GM12864 (cell line): ENCODE data around the gene BTD.
"Not testable (repeated sequence)": the region's sequence is repeated elsewhere in the genome, so short reads cannot be mapped to it uniquely, and the experiment has no call there.

ENCODE experiments used
- DNase-seq: peaks from one replicate; pipeline ENCODE4 v3.0.0-alpha.2; 2011; ENCODE audit warnings: low read depth
- H3K4me3 ChIP-seq: 2 replicates; pipeline ENCODE4 v1.5.1; 2011; ENCODE audit warnings: mild to moderate bottlenecking, low read depth, low read length, control low read depth
- CTCF ChIP-seq: IDR thresholded peaks from 2 replicates; pipeline ENCODE4 v1.5.1; 2011; ENCODE audit warnings: low read depth, mild to moderate bottlenecking, moderate library complexity, low read length, control low read depth, inconsistent platforms; ENCODE audit errors: missing control alignments

The BTD gene

DNA sequence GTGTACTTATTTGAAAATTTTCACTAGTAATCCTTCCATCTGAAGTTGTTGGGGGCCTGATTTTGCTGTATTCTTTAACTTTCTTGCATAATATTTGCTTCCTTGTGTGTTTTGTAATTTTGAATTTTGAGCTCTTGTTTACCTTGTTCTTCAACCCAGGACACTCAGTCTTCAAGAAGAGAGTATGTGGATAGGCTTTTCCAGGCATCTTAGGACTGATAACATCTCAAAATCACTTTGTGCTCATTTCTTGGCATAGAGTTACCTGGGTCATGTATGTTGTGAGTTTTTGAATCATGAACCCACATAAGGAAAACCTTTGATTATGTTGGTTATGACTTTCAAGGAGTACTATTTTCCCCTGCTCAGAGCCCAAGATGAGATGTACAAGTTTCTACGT is 13.4 kb downstream of the BTD start:
- H3K4me3 ChIP-seq, result no peak overlapping the region
- TF ChIP-seq CTCF, result no peak

GRCh38 chr3:15616053-15616452 is 14.5 kb downstream of the BTD start:
- no peak for TF ChIP-seq CTCF
- DNase-seq, result no peak
- no peak overlapping the region for H3K4me3 ChIP-seq

More for the DNA sequence above, 13.4 kb downstream of the BTD start:
- DNase-seq, result no peak

- not testable (repeated sequence) for H3K4me3 ChIP-seq, DNase-seq
These were observed 18.3 kb downstream of the BTD start for GRCh38 chr3:15619659-15620464.

DNA sequence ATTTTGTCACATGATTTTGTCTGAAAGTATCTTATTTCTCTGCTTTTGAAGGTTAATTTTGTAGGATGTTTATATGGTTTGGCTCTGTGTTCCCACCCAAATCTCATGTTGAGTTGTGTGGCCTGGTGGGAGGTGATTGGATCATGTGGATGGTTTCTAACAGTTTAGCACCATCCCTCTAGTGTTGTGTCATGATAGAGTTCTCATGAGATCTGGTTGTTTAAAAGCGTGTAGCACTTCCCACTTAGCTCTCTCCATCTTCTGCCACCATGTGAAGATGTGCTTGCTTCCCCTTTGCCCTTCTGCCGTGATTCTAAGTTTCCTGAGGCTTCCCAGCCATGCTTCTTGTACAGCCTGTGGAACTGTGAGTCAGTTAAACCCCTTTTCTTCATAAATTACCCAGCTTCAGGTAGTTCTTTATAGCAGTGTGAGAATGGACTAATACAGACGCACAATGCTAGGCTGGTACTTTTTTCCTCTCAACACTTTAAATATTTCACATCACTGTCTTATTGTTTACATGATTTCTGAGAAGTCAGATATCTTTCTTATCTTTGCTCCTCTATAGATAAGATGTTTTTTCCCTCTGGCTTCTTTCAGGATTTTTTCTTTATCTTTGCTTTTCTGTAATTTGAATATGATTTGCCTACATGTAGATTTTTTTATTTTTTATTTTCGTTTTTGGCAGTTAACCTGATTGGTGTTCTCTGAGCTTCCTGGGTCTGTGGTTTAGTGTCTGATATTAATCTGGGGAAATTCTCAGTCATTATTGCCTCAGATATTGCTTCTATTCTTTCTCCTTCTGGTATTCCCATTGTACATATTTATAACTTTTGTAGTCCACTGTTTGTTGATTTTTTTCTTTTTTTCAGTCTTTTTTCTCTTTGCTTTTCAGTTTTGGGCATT is 22.2 kb downstream of the BTD start:
- TF ChIP-seq CTCF, result no peak
- DNase-seq, result no peak

DNA sequence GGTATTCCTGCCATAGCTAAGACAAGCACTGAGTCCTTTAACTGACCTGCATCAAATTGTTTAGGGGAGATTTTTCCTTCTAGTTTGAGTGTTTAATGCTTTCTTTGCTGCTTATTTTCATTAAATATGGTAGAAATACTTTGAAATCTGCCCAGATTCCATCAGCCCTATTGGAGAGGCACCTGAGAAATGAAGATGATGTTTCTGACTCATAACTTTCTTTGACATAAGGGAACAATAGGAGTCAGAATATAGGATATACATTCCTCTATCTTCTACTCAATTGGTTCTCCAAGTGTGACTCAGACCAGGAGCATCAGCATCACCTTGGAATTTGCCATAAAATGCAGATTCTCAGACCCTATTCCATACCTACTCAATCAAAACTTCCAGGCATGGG is 27.4 kb downstream of the BTD start:
- no peak for DNase-seq
- no peak for TF ChIP-seq CTCF
- no peak overlapping the region for H3K4me3 ChIP-seq

More for the DNA sequence above, 22.2 kb downstream of the BTD start:
- H3K4me3 ChIP-seq, result no peak overlapping the region

DNA sequence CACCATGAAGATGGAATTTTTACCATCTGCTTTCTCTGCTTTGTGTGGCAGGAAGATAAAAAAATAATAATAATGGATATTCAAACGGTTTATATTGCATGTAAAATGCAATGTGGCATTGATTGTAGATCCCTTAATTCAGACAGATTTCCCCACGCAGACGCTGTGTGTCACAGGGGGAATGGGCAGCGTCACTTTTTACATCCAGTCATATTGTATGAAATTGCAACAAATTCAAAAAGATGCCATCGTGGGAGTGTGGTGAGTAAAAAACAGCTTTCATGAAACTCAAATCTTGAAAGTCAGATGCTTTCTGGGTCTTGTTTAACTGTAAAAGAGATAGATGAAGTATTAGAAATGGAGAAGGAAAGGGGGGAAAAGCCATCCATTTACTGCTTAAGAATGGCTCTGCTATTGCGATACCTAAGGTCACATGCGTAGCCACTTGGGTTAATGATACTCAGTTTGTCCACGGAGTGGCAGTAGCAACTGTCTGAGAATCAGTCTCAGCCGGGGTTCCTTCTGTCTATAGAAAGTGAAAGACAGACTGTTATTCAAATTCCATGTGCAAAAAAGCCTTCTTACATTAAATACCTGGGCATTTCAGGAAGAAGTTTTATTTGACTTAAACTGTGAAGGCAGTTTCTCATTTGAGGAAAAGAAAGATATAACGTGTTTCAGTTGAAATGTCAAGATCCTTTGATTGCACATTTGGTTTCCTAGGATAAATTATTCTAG is 28.5 kb downstream of the BTD start:
- TF ChIP-seq CTCF, result peak; percentile 71
- no peak overlapping the region; the same call in 1 of the 2 replicates for H3K4me3 ChIP-seq
- DNase-seq, result peak; percentile 79

- TF ChIP-seq CTCF, result no peak
- H3K4me3 ChIP-seq, result no peak overlapping the region; the same call in 1 of the 2 replicates
- DNase-seq, result no peak
These were observed 29.3 kb downstream of the BTD start for GRCh38 chr3:15630646-15631350.
